ENCODE results near the gene USP10.

USP10 gene

GRCh38 chr16:84700446-84701300 lies 873 bp downstream of the USP10 start:
- DNase-seq = no peak

GRCh38 chr16:84703681-84704080 lies 3.9 kb downstream of the USP10 start:
- no peak for DNase-seq

GRCh38 chr16:84704253-84704652 lies 4.5 kb downstream of the USP10 start:
- DNase-seq = no peak

- DNase-seq = no peak
Measured at GRCh38 chr16:84706856-84707255, 7.1 kb downstream of the USP10 start.

- no peak for DNase-seq
Measured at GRCh38 chr16:84709609-84710008, 9.8 kb downstream of the USP10 start.

GRCh38 chr16:84710686-84711085 lies 10.9 kb downstream of the USP10 start:
- DNase-seq = no peak

- no peak for DNase-seq
Measured at GRCh38 chr16:84712138-84712671, 12.4 kb downstream of the USP10 start.

GRCh38 chr16:84712801-84713775 lies 13.3 kb downstream of the USP10 start:
- DNase-seq = no peak

GRCh38 chr16:84714028-84714427 lies 14.2 kb downstream of the USP10 start:
- DNase-seq = no peak

- no peak for DNase-seq
Measured at GRCh38 chr16:84715424-84715823, 15.6 kb downstream of the USP10 start.

GRCh38 chr16:84715854-84716253 lies 16.1 kb downstream of the USP10 start:
- no peak for DNase-seq

GRCh38 chr16:84716740-84717139 lies 16.9 kb downstream of the USP10 start:
- no peak for DNase-seq

- DNase-seq = no peak
Measured at GRCh38 chr16:84717484-84717883, 17.7 kb downstream of the USP10 start.

- no peak for DNase-seq
Measured at GRCh38 chr16:84720177-84720579, 20.4 kb downstream of the USP10 start.

GRCh38 chr16:84722068-84722467 lies 22.3 kb downstream of the USP10 start:
- no peak for DNase-seq

- no peak for DNase-seq
Measured at GRCh38 chr16:84723906-84724305, 24.1 kb downstream of the USP10 start.

- no peak for DNase-seq
Measured at GRCh38 chr16:84724606-84725309, 25.0 kb downstream of the USP10 start.

- no peak for DNase-seq
Measured at GRCh38 chr16:84725481-84726078, 25.8 kb downstream of the USP10 start.

GRCh38 chr16:84726079-84726668 lies 26.4 kb downstream of the USP10 start:
- DNase-seq = peak; percentile 87

GRCh38 chr16:84726669-84727467 lies 27.1 kb downstream of the USP10 start:
- DNase-seq = no peak

- DNase-seq = no peak
Measured at GRCh38 chr16:84728853-84729424, 29.1 kb downstream of the USP10 start.

All from activated T-cell treated with anti-CD3 and anti-CD28 coated beads, Interleukin-2, amount 50 U/mL, for 1 hour (primary cell).